PC-3 (cell line): ENCODE data around the gene HNRNPM.

ENCODE experiments used
- EZH2 ChIP-seq: fragments of 300-600 bp; sonication (generic); IDR thresholded peaks from one replicate; pipeline ENCODE4 v1.6.1; 2017; ENCODE audit warnings: antibody characterized with exemption, mild to moderate bottlenecking, low read length; ENCODE audit not compliant: unreplicated experiment
- EZH2phosphoT487 ChIP-seq: fragments of 300-600 bp; sonication (generic); IDR thresholded peaks from 2 replicates; pipeline ENCODE4 v1.6.1; 2018; ENCODE audit warnings: mild to moderate bottlenecking, antibody characterized with exemption, low read length, borderline replicate concordance
- TF ChIP-seq, protein P1 (sequence below): fragments of 300-600 bp; sonication (generic); conservative IDR thresholded peaks from 2 replicates; pipeline ENCODE4 v1.5.1; 2017; ENCODE audit warnings: antibody characterized with exemption, low read depth, mild to moderate bottlenecking, low read length

DNA sequence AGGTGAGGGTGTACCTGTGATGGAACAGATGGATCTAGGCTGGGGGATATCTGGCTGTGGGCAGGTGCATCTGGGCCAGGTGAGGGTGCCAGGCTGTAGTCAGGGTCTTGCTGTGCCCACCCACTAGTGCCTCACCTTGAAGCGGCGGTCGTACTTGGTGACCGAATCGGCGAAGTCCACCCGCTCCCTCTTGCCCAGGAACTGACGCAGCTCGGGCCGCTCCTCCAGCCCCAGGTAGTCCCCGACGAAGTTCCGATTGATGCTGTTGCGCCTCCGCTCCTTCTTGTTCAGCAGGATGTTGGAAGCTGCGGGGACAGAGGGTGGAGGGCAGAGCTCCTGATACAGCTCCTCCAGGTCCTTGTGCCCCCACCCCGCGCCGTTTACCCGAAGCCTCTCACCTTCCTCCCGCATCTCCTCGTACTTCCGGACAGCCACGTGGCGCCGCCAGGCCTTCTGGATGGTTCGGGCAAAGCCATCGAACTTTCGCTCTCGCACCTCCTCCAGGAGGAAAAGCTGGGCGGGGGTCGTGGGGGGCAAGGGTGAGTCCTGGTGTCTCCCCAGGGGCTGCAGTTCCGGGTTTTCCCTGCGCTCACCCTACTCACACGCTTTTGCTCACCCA is 85.4 kb downstream of the HNRNPM start:
- TF ChIP-seq, protein P1, sequence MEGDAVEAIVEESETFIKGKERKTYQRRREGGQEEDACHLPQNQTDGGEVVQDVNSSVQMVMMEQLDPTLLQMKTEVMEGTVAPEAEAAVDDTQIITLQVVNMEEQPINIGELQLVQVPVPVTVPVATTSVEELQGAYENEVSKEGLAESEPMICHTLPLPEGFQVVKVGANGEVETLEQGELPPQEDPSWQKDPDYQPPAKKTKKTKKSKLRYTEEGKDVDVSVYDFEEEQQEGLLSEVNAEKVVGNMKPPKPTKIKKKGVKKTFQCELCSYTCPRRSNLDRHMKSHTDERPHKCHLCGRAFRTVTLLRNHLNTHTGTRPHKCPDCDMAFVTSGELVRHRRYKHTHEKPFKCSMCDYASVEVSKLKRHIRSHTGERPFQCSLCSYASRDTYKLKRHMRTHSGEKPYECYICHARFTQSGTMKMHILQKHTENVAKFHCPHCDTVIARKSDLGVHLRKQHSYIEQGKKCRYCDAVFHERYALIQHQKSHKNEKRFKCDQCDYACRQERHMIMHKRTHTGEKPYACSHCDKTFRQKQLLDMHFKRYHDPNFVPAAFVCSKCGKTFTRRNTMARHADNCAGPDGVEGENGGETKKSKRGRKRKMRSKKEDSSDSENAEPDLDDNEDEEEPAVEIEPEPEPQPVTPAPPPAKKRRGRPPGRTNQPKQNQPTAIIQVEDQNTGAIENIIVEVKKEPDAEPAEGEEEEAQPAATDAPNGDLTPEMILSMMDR: no peak
- TF ChIP-seq EZH2phosphoT487 (no peak), EZH2 (no peak)
